Heart left ventricle (tissue), 16 donors: ENCODE results near the gene CCN2. TPM values are rescaled to one million over a fixed set of nuclear protein-coding genes. Genes with fewer than 3 reads are reported as not detected.
A peak's percentile ranks its signal among the peaks of the same experiment; 100 is the strongest.

ENCODE experiments used
- ATAC-seq, 4 donors: fragments of 200-7000 bp; cut with Tn5 transposase; one replicate each; pipeline ENCODE4 v1.9.1; 2020 to 2022; ENCODE audit warnings: moderate library complexity in 4 of 4, mild to moderate bottlenecking in 3 of 4, moderate number of reproducible peaks in 1 of 4
- DNase-seq, 5 donors: peaks; one replicate each; pipeline ENCODE4 v3.0.0-alpha.2; 2020
- H3K27ac ChIP-seq, 12 donors: fragments of 200-600 bp; sonication (generic) in 4 of 12; one replicate each; pipeline versions ENCODE4 v1.5.0 to v1.8.0; 2016 to 2022; ENCODE audit warnings: mild to moderate bottlenecking in 2 of 12
- H3K27me3 ChIP-seq, 9 donors: fragments of 200-600 bp; sonication (generic) in 2 of 9; one replicate each; pipeline versions ENCODE4 v1.5.1 to v1.8.0; 2016 to 2022; ENCODE audit warnings: mild to moderate bottlenecking in 3 of 9
- H3K36me3 ChIP-seq, 9 donors: fragments of 200-600 bp; sonication (generic) in 2 of 9; one replicate each; pipeline versions ENCODE4 v1.5.0 to v1.8.0; 2018 to 2022; ENCODE audit warnings: mild to moderate bottlenecking in 2 of 9
- H3K4me1 ChIP-seq, 12 donors: fragments of 200-600 bp; sonication (generic) in 4 of 12; one replicate each; pipeline versions ENCODE4 v1.5.0 to v1.8.0; 2016 to 2022; ENCODE audit warnings: mild to moderate bottlenecking in 3 of 12
- H3K4me3 ChIP-seq, 12 donors: fragments of 200-600 bp; sonication (generic) in 4 of 12; one replicate each; pipeline versions ENCODE4 v1.5.0 to v1.8.0; 2017 to 2022; ENCODE audit warnings: mild to moderate bottlenecking in 9 of 12, moderate library complexity in 4 of 12
- H3K9me3 ChIP-seq, 12 donors: fragments of 200-600 bp; sonication (generic) in 4 of 12; one replicate each; pipeline versions ENCODE4 v1.5.0 to v1.8.0; 2016 to 2022; ENCODE audit warnings: mild to moderate bottlenecking in 1 of 12
- POLR2A ChIP-seq, 2 donors: fragments of 450-650 bp; IDR thresholded peaks; one replicate each; pipeline ENCODE4 v1.6.1; 2017; ENCODE audit warnings: antibody characterized with exemption in 2 of 2, mild to moderate bottlenecking in 2 of 2, moderate library complexity in 2 of 2
- WGBS, 4 donors: extraction: QIAGEN DNeasy Blood & Tissue Kit in 2 of 4; methylation state at CpG; one replicate each; pipeline versions ENCODE4 v1.1.5 to v1.1.7; 2013 to 2018; 5-methylcytosine and 5-hydroxymethylcytosine counted together
- intact Hi-C, 10 donors: fragments of 100-400 bp; cut with DNase I; formaldehyde crosslinking; loops; one replicate each; pipeline versions ENCODE4 v1.11.1 to v1.14.2; 2022
- polyA plus RNA-seq, 2 donors: library from polyadenylated mRNA; stranded (reverse); fragments of 200-250 nt; gene quantifications; one replicate each; pipeline ENCODE4 v1.2.3, GENCODE V29; 2013
- total RNA-seq, 9 donors: library from RNA; depleted of rRNA in 2 of 9; stranded (reverse); fragments of >200 nt in 2 of 9; fragmentation: NEBNext Ultra II Directional in 3 of 9; extraction: Animal tissue kit (Norgen Biotek cat#: 25700) in 3 of 9; gene quantifications; one replicate each; pipeline versions ENCODE4 v1.1.0 to v1.2.4, GENCODE V29; 2016 to 2023
- TF ChIP-seq, protein P1 (sequence below), 12 donors: fragments of 200-600 bp; sonication (generic) in 4 of 12; IDR thresholded peaks; one replicate each; pipeline versions ENCODE4 v1.5.0 to v1.8.0; 2018 to 2022; ENCODE audit warnings: antibody characterized with exemption in 12 of 12, mild to moderate bottlenecking in 5 of 12
- donor health status: ischemic (EF 13 %, LVEDD 7.1; RV severe dilation, severe dysfunction).
- donor health status: healthy with polysubstance abuse.
- donor health status: DM: no; HTN: yes; CAD: no.
- donor health status: DM: no; HTN: no; CAD: no.
- donor health status: ischemic (EF 25% LVEDD 6.9; RV normal size, moderate dysfunction).
- donor health status: ischemic (EF 25% LVEDD 5.7; RV mildly dilated, moderate dysfunction).
- donor health status: healthy.
- donor health status: DM: yes; HTN: yes; CAD: no.
- donor health status: ischemic (EF 35%, LVEDD 5.7; RV mildly dilated, moderate dysfunction).
- donor health status: nonischemic (EF 11% LVEDD 7.7; RV severe dilation, severe dysfunction).
- donor health status: DM: yes; HTN: yes; CAD: no.
- donor health status: PGD.
- donor health status: ischemic (EF 29% LVEDD 5.4; RV normal size, mild dysfunction).
- donor health status: nonischemic (EF 23%, LVEDD 6.1; RV moderate dilation, normal function).

Gene CCN2
- total and polyA plus RNA-seq, 11 donors: 7.8 to 90.7 (median 39.0) TPM

DNA sequence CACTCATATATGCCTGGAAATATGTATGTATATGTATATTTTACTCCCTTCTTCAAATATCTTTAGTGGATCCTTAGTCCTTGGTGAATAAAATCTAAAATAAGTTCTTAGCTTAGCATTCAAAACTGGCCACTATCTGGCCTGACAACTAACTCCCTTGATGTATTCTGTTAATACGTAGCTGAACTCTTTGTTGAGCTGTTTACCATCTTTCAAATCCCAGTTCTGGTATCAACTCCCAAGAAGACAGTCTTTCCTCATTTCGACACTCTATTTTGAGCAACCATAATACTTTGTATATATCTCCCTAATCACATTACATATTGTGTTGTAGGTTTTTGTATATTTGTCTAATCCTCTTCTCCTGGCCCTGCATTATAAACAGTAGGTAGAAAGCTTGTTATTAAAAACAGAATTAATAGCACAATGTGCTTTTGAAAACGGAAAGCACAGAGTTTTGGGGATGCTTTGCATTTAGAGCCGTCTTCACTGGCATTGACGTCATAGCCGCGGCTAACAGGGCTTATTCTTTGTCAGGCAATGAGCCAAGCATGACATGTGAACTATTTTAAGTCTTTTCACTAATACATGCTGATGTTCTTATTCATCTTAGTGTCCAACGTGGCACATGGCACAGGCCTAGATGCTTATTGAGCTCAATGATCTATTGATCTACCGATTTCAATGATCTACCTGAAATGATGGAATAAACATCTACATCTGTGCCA lies 47.2 kb upstream of the CCN2 start:
- WGBS, 4 donors: 45 to 56% (median 55%) methylated on average over 9 of the region's 9 CpGs
- TF ChIP-seq POLR2A (IDR thresholded peaks at IDR 0.05): no peak
- TF ChIP-seq, protein P1, sequence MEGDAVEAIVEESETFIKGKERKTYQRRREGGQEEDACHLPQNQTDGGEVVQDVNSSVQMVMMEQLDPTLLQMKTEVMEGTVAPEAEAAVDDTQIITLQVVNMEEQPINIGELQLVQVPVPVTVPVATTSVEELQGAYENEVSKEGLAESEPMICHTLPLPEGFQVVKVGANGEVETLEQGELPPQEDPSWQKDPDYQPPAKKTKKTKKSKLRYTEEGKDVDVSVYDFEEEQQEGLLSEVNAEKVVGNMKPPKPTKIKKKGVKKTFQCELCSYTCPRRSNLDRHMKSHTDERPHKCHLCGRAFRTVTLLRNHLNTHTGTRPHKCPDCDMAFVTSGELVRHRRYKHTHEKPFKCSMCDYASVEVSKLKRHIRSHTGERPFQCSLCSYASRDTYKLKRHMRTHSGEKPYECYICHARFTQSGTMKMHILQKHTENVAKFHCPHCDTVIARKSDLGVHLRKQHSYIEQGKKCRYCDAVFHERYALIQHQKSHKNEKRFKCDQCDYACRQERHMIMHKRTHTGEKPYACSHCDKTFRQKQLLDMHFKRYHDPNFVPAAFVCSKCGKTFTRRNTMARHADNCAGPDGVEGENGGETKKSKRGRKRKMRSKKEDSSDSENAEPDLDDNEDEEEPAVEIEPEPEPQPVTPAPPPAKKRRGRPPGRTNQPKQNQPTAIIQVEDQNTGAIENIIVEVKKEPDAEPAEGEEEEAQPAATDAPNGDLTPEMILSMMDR (IDR thresholded peaks at IDR 0.05): no peak
- H3K9me3 ChIP-seq: peaks cover 0 to 5% (median 0%) of the 10 kb centered on the region in 12 donors
- intact Hi-C loops: no loop called here
- ATAC-seq (peak in 3 of 4 donors; percentile 55 to 76 (median 70)), DNase-seq (peak in 4 of 5 donors; percentile 35 to 45 (median 40))
- H3K36me3 ChIP-seq: no peaks in the 10 kb centered on the region
- H3K27ac ChIP-seq: peak overlapping the region in 5 of 12 donors; percentile 3 to 51 (median 18)
- peaks cover 0 to 21% (median 0%) of the 10 kb centered on the region in 12 donors for H3K4me1 ChIP-seq
- H3K4me3 ChIP-seq: no peak overlapping the region
- H3K27me3 ChIP-seq: no peaks in the 10 kb centered on the region

- DNase-seq (no peak), ATAC-seq (no peak)
- 93 to 96% (median 94%) methylated on average over 7 of the region's 7 CpGs for WGBS, 4 donors
- Histone ChIP-seq H3K9me3 (no peaks in the 10 kb centered on the region), H3K27me3 (no peaks in the 10 kb centered on the region), H3K4me3 (no peak overlapping the region), H3K36me3 (no peaks in the 10 kb centered on the region), H3K4me1 (peaks cover 0 to 21% (median 0%) of the 10 kb centered on the region in 12 donors), H3K27ac (peak overlapping the region in 1 of 12 donors; percentile 3)
- no peak for TF ChIP-seq POLR2A (IDR thresholded peaks at IDR 0.05)
- TF ChIP-seq, protein P1 (IDR thresholded peaks at IDR 0.05): no peak
- intact Hi-C loops: no loop called here
Observed at GRCh38 chr6:131997429-131998153, 46.4 kb upstream of the CCN2 start.

DNA sequence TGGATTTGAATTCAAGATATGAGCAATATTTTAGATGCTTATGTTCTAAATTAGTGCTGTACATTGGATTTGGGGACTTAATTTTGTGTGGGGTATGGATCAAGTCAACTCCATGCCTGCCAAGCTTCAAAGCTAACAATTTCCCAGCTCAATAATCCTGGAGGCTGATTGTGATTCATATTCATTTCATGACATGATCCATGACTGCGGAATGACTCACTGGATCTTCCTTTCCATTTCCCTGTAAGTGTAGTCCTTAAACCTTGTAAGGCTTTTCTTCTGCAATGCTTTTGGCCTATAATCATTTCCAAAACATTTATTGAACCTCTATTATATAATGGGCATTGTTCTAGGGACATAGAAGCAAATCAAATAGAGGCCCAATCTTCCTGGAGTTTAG lies 44.7 kb upstream of the CCN2 start:
- no peak overlapping the region for H3K27ac ChIP-seq
- H3K4me3 ChIP-seq: no peak overlapping the region
- H3K27me3 ChIP-seq: no peaks in the 10 kb centered on the region
- H3K9me3 ChIP-seq: no peaks in the 10 kb centered on the region
- intact Hi-C loops: no loop called here
- TF ChIP-seq POLR2A (IDR thresholded peaks at IDR 0.05): no peak
- DNase-seq (no peak), ATAC-seq (peak in 1 of 4 donors; percentile 55)
- H3K4me1 ChIP-seq: peaks cover 0 to 21% (median 0%) of the 10 kb centered on the region in 12 donors
- 44 to 96% (median 94%) methylated on average over 1 of the region's 1 CpG for WGBS, 4 donors
- H3K36me3 ChIP-seq: no peaks in the 10 kb centered on the region

- intact Hi-C loops: no loop called here
- DNase-seq (no peak), ATAC-seq (no peak)
- peaks cover 0 to 3% (median 0%) of the 10 kb centered on the region in 12 donors for H3K9me3 ChIP-seq
- H3K27ac ChIP-seq: no peak overlapping the region
- no peaks in the 10 kb centered on the region for H3K4me1 ChIP-seq
- no peaks in the 10 kb centered on the region for H3K36me3 ChIP-seq
- H3K4me3 ChIP-seq: no peak overlapping the region
- 45 to 96% (median 82%) methylated on average over 2 of the region's 2 CpGs for WGBS, 4 donors
- H3K27me3 ChIP-seq: no peaks in the 10 kb centered on the region
- TF ChIP-seq, protein P1 (IDR thresholded peaks at IDR 0.05): no peak
- no peak for TF ChIP-seq POLR2A (IDR thresholded peaks at IDR 0.05)
Observed at GRCh38 chr6:131992557-131992956, 41.4 kb upstream of the CCN2 start.
